Peyer's patch (tissue), 4 donors: ENCODE measurements around the gene ITGB7. TPM values are rescaled to one million over a fixed set of nuclear protein-coding genes. Genes with fewer than 3 reads are reported as not detected.
"Not testable (repeated sequence)": the region's sequence is repeated elsewhere in the genome, so short reads cannot be mapped to it uniquely, and the experiment has no call there.

ENCODE experiments used
- DNase-seq, 3 donors: peaks; one replicate each; pipeline ENCODE4 v3.0.0-alpha.2; 2017 to 2019
- H3K27ac ChIP-seq, 4 donors: fragments of 200-600 bp; sonication (generic); one replicate each; pipeline ENCODE4 v1.5.1; 2016 to 2019
- H3K27me3 ChIP-seq, 2 donors: fragments of 200-600 bp; sonication (generic); one replicate each; pipeline ENCODE4 v1.5.1; 2019
- H3K36me3 ChIP-seq, 3 donors: fragments of 200-600 bp; sonication (generic); one replicate each; pipeline ENCODE4 v1.5.1; 2016 to 2019
- H3K4me1 ChIP-seq, 4 donors: fragments of 200-600 bp; sonication (generic); one replicate each; pipeline ENCODE4 v1.5.1; 2016 to 2019
- H3K4me3 ChIP-seq, 4 donors: fragments of 200-600 bp; sonication (generic); 1 replicate in 3 of 4; 2 replicates in 1 of 4; pipeline ENCODE4 v1.5.1; 2016 to 2019; ENCODE audit warnings: mild to moderate bottlenecking in 1 of 4
- H3K9me3 ChIP-seq, 4 donors: fragments of 200-600 bp; sonication (generic); one replicate each; pipeline ENCODE4 v1.5.1; 2016 to 2019; ENCODE audit warnings: mild to moderate bottlenecking in 1 of 4
- CTCF ChIP-seq, 6 experiments: fragments of 450-650 bp in 4 of 6; fragments of 200-600 bp in 2 of 6; sonication (generic) in 1 of 6; IDR thresholded peaks; one replicate each; pipeline ENCODE4 v1.5.1; 2017 to 2019; ENCODE audit warnings: antibody characterized with exemption in 6 of 6, mild to moderate bottlenecking in 3 of 6, moderate library complexity in 1 of 6
- POLR2A ChIP-seq, 2 donors: fragments of 450-650 bp; IDR thresholded peaks; one replicate each; pipeline ENCODE4 v1.5.1; 2017; ENCODE audit warnings: antibody characterized with exemption in 2 of 2, mild to moderate bottlenecking in 2 of 2, moderate library complexity in 2 of 2
- total RNA-seq, 4 donors: library from RNA; depleted of rRNA; stranded (reverse); fragments of >200 nt; gene quantifications; one replicate each; pipeline ENCODE4 v1.1.0, GENCODE V29; 2016

Gene ITGB7
- total RNA-seq, 4 donors from 2014 or later, result 3.8 to 66.0 (median 4.4) TPM

GRCh38 chr12:53181935-53182334 is 25.1 kb downstream of the ITGB7 start:
- Histone ChIP-seq H3K27ac (no peak overlapping the region), H3K4me1 (peaks cover 0 to 37% (median 4%) of the 10 kb centered on the region in 4 donors), H3K4me3 (peak overlapping the region in 3 of 4 donors; percentile 75 to 88 (median 78)), H3K9me3 (no peaks in the 10 kb centered on the region), H3K36me3 (peaks cover 0 to 37% (median 0%) of the 10 kb centered on the region in 3 donors), H3K27me3 (no peaks in the 10 kb centered on the region)
- TF ChIP-seq CTCF (IDR thresholded peaks at IDR 0.05), result no peak
- TF ChIP-seq POLR2A (IDR thresholded peaks at IDR 0.05), result no peak
- DNase-seq, result no peak

GRCh38 chr12:53180931-53181645 is 26.0 kb downstream of the ITGB7 start:
- H3K4me1 ChIP-seq, result peaks cover 0 to 37% (median 4%) of the 10 kb centered on the region in 4 donors

DNA sequence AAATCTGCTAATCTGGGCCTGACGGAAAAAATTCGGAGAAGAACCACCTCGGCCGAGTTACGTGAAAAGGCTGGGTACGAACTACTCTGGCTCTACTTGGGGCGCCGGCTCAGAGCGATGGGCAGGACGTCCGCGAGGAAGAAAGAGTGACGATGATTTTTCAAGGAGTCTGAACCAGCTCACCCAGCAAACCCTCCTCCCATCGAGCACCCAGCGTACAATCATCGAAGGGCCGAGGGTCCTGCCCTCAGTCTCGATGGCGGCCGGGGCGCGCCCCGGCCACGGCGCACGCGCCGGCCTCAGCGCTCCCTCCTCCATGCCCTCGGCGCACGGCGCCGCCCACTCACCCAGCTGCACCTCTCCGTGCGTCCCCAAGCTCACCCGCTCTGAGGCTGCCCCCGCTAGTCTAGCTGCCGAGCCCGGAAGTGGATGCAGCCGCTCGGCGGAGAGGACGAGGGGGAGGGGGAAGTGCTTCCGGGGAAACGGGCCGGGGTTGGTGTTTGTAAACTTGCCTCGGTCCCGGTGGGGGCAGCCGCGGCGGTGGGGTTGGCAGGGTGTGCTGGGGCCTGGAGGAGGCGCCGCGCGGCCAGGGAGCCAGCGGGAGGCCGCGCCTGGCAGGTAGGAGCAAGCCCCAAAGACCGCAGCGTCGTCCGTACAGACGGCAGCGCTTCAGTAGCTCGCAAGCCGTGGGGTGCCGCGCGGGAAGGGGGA is 26.7 kb downstream of the ITGB7 start, which contains the start of the genes CSAD and ZNF740:
CSAD (minus strand) TSS at position 706 of the 711 bp plus-strand sequence. CDS start 7,455 bp downstream, outside the sequence.
ZNF740 (plus strand) TSS at position 503 of the 711 bp plus-strand sequence. CDS start 1,262 bp downstream, outside the sequence.
- H3K4me1 ChIP-seq, result peaks cover 0 to 42% (median 4%) of the 10 kb centered on the region in 4 donors
- H3K4me3 ChIP-seq, result peak within 1 kb of the TSS; percentile 75 to 88 (median 80)
- H3K27ac ChIP-seq, result peak within 1 kb of the TSS; percentile 88 to 98 (median 92)
- no peaks in the 10 kb centered on the region for H3K9me3 ChIP-seq
- DNase-seq, result peak; percentile 96 to 99 (median 97)
- no peaks in the 10 kb centered on the region for H3K27me3 ChIP-seq
- H3K36me3 ChIP-seq, result peaks cover 0 to 21% (median 0%) of the 10 kb centered on the region in 3 donors
- peak; percentile 72 to 81 for TF ChIP-seq POLR2A (IDR thresholded peaks at IDR 0.05)
- TF ChIP-seq CTCF (IDR thresholded peaks at IDR 0.05), result peak in 1 of 6 experiments; percentile 5

More at GRCh38 chr12:53180931-53181645, 26.0 kb downstream of the ITGB7 start:
- DNase-seq, result peak in 2 of 3 donors; percentile 73 to 88
- TF ChIP-seq POLR2A (IDR thresholded peaks at IDR 0.05) (no peak), CTCF (IDR thresholded peaks at IDR 0.05) (peak in 1 of 6 experiments; percentile 12)
- Histone ChIP-seq H3K27ac (peak overlapping the region; percentile 88 to 98 (median 92)), H3K27me3 (no peaks in the 10 kb centered on the region), H3K9me3 (no peaks in the 10 kb centered on the region), H3K36me3 (peaks cover 0 to 28% (median 0%) of the 10 kb centered on the region in 3 donors), H3K4me3 (peak overlapping the region; percentile 75 to 88 (median 80))

DNA sequence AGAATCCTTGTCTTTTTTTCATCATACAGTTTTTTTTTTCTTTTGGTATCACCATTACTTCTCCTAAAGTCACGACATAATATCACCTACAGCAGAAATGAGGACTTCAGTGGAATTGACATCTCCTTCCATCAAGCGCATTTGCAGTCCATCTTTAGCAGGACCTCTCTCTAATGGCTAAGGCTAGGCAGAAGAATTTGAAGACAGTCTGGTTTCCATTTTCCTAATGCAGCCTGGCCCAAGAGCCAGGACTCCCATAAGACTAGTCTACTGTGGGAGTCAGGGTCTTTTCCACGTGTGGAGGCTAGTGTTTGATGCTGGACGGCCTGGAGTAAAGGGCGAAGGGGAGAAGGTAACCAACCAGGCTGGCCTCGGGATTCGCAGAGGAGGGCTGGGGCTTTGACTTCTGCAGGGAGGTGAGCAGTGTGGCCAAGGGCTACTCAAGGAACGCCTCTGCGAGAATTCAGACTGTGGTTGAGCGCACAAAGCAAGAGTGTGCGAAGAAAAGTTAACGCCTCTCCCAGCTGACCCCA is 27.3 kb downstream of the ITGB7 start:
- no peak for TF ChIP-seq POLR2A (IDR thresholded peaks at IDR 0.05)
- no peak for TF ChIP-seq CTCF (IDR thresholded peaks at IDR 0.05)
- Histone ChIP-seq H3K27ac (peak overlapping the region; percentile 88 to 98 (median 92)), H3K4me1 (peaks cover 0 to 47% (median 4%) of the 10 kb centered on the region in 4 donors), H3K27me3 (no peaks in the 10 kb centered on the region), H3K9me3 (no peaks in the 10 kb centered on the region), H3K4me3 (peak overlapping the region; percentile 75 to 88 (median 80)), H3K36me3 (peaks cover 0 to 15% (median 0%) of the 10 kb centered on the region in 3 donors)
- peak in 1 of 3 donors; percentile 61 for DNase-seq

DNA sequence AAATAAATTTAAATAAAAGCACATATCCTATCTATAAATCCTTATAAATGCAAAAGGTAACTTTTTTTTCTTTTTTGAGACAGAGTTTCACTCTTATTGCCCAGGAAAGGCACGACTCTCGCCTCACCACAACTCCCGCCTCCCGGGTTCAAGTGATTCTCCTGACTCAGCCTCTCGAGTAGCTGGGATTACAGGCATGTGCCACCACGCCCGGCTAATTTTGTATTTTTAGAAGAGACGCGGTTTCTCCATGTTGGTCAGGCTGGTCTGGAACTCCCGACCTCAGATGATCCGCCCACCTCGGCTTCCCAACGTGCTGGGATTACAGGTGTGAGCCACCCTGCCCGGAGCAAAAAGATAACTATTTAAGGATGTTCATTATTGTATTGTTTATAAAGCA is 28.2 kb downstream of the ITGB7 start:
- not testable (repeated sequence) for DNase-seq, H3K4me3 ChIP-seq, H3K27me3 ChIP-seq, H3K27ac ChIP-seq, H3K9me3 ChIP-seq, H3K36me3 ChIP-seq
- H3K4me1 ChIP-seq, result peaks cover 0 to 46% (median 4%) of the 10 kb centered on the region in 4 donors

- H3K27ac ChIP-seq, H3K9me3 ChIP-seq, H3K36me3 ChIP-seq, DNase-seq, H3K4me3 ChIP-seq, H3K27me3 ChIP-seq: not testable (repeated sequence)
- peaks cover 0 to 33% (median 4%) of the 10 kb centered on the region in 4 donors for H3K4me1 ChIP-seq
Observed at GRCh38 chr12:53177447-53177846, 29.6 kb downstream of the ITGB7 start.
